ENCODE measurements around the gene HPRT1.

Gene HPRT1

DNA sequence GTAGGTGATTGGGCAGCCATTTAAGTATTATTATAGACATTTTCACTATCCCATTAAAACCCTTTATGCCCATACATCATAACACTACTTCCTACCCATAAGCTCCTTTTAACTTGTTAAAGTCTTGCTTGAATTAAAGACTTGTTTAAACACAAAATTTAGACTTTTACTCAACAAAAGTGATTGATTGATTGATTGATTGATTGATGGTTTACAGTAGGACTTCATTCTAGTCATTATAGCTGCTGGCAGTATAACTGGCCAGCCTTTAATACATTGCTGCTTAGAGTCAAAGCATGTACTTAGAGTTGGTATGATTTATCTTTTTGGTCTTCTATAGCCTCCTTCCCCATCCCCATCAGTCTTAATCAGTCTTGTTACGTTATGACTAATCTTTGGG lies 16.3 kb downstream of the HPRT1 start:
- no peak for DNase-seq (ENCODE audit: low read depth in 3 of 3)

GRCh38 chrX:134478374-134478773 lies 18.4 kb downstream of the HPRT1 start:
- DNase-seq (ENCODE audit: low read depth in 3 of 3), result no peak

DNA sequence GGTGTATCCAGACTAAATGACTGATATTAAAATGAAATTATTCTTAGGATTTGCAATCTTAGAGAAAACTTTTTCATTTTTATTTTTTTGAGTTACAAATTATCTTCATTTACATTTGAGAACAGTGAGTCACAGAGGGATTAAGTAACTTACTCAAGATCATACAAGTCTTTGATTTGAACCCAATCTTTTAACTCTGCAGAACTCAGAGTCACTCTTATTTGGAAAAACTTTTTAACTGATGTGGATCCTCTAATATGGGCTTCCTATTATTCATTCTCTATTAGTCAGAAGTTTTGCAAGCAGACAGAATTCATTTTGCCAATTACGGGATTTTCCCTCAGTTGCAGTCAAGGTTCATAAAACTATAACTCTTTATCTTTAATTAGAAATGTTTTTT lies 20.1 kb downstream of the HPRT1 start:
- no peak for DNase-seq (ENCODE audit: low read depth in 3 of 3)

DNA sequence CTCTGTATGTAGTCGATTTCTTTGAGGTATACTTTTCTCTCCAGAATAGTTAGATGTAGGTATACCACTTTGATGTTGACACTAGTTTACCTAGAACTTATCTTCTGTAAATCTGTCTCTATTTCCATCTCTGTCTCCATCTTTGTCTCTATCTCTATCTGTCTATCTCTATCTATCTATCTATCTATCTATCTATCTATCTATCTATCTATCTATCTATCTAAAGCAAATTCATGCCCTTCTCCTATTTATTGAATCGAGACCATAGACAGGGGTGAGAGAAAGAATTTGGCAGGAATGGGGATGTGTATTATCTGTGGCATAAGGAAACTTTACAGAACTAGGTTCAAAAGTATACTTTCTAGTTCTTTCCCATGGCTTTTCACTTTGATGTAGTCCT lies 21.4 kb downstream of the HPRT1 start:
- DNase-seq (ENCODE audit: low read depth in 3 of 3), result no peak

- no peak for DNase-seq (ENCODE audit: low read depth in 3 of 3)
Observed at GRCh38 chrX:134482371-134482770, 22.4 kb downstream of the HPRT1 start.

- no peak for DNase-seq (ENCODE audit: low read depth in 3 of 3)
Observed at GRCh38 chrX:134484039-134484438, 24.1 kb downstream of the HPRT1 start.

- DNase-seq (ENCODE audit: low read depth in 3 of 3), result no peak
Observed at GRCh38 chrX:134501941-134502340, 42.0 kb downstream of the HPRT1 start.

DNA sequence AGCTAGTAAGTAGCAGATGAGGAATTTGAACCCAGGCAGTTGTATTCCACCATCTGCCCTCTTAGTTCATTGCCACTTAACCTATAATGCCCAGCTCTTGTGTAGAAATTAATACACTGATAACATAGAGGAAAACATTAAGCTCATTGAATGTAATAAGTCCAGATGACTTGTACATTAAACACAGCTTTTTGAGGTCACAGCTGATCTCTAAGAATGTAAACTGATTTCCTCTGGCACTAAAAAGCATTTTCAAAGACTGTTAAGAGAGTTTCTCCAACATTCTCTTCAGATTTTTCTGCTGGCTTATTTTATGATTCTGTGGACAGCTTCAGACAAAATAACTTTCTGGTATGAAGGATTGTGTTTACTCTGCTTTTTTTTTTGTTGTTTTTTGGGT lies 42.7 kb downstream of the HPRT1 start:
- DNase-seq (ENCODE audit: low read depth in 3 of 3), result no peak

- no peak for DNase-seq (ENCODE audit: low read depth in 3 of 3)
Observed at GRCh38 chrX:134512566-134512965, 52.6 kb downstream of the HPRT1 start.

DNA sequence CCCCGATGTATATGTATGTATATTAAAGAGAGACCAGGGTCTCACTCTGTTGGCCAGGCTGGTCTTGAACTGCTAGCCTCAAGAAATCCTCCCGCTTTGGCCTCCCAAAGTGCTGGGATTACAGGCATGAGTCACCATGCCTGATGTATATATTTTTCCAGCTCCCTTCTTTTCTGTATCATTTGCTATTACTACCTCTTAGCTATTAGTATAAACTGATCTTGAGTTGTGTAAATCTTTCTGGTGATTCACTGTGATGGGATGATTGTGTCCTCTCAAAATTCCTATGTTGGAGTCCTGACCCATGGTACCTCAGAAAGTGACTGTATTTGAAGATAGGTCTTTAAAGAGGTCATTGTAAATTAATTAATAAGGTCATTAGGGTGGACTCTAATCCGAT lies 53.1 kb downstream of the HPRT1 start:
- DNase-seq (ENCODE audit: low read depth in 3 of 3), result no peak

GRCh38 chrX:134520860-134521390 lies 61.0 kb downstream of the HPRT1 start:
- DNase-seq (ENCODE audit: low read depth in 3 of 3), result no peak

- no peak for DNase-seq (ENCODE audit: low read depth in 3 of 3)
Observed at GRCh38 chrX:134524181-134524580, 64.2 kb downstream of the HPRT1 start.

- no peak for DNase-seq (ENCODE audit: low read depth in 3 of 3)
Observed at GRCh38 chrX:134525086-134525792, 65.3 kb downstream of the HPRT1 start.

DNA sequence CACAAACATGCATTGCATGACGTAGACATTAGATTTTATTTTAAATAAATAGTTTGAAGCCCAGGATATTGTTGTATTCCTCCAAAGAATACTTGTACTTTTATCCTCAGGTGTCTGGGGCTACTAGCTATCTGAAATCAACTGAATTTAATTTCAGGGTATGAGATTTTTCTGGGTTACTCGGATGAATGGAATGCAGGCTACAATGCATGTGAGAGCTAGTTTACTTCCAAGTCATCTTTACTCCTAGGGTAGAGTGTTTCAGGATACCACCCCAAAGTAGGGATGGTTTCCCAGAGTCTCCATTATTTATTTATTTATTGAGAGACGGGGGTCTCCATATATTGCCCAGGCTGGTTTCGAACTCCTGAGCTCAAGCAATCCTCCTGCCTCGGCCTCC lies 66.4 kb downstream of the HPRT1 start:
- DNase-seq (ENCODE audit: low read depth in 3 of 3), result no peak

DNA sequence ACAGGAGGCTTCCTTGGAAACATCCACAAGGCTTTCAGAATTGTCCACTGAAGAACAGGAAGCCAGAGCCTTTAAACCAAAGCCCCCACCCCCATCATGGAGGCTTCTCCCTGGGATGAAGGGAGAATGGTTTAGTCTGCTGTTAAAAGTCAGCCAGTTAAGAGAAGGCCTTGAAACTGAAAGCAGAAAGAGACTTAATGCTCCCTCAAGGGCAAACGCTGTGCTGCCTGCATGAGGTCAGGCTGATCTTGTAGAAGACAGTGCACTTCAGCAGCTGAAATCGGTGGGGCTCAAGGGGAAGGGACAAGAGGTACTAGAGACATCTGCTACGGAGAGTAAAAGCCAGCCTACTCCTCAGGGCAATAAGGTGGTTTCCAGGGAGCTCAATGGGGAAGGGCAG lies 69.0 kb downstream of the HPRT1 start:
- DNase-seq (ENCODE audit: low read depth in 3 of 3), result no peak

DNA sequence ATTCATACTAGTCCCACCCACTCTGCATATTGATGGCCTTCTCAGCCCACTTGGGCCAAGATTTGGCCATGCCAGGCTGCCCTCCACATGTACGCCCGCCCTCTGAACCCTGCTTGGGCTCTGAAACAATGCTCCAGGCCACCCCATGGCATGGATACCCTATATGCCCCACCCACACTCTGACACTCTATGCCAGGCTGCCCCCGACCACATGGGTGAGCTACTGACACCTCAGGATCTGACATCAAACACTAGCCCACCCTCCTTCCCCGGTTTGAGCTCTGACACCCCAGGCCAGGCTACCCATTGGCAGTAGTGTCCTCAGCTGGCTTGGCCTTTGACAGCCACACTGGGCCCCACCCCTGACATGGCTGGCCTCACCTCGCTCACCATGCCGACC lies 69.5 kb downstream of the HPRT1 start:
- DNase-seq (ENCODE audit: low read depth in 3 of 3), result no peak

GRCh38 chrX:134530845-134531244 lies 70.9 kb downstream of the HPRT1 start:
- DNase-seq (ENCODE audit: low read depth in 3 of 3), result no peak

DNA sequence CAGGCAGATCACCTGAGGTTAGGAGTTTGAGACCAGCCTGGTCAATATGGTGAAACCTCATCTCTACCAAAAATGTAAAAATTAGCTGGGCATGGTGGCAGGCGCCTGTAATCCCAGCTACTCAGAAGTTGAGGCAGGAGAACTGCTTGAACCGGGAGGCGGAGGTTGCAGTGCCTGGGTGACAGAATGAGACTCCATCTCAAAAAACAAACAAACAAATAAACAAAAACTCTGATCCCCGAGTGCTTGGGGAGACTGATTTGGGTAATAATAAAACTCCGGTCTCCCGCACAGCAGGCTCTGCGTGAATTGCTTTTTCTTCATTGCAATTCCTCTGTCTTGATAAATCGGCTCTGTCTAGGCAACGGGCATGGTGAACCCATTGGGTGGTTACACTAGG lies 73.4 kb downstream of the HPRT1 start:
- no peak for DNase-seq (ENCODE audit: low read depth in 3 of 3)

- DNase-seq (ENCODE audit: low read depth in 3 of 3), result no peak
Observed at GRCh38 chrX:134533952-134534351, 74.0 kb downstream of the HPRT1 start.

DNA sequence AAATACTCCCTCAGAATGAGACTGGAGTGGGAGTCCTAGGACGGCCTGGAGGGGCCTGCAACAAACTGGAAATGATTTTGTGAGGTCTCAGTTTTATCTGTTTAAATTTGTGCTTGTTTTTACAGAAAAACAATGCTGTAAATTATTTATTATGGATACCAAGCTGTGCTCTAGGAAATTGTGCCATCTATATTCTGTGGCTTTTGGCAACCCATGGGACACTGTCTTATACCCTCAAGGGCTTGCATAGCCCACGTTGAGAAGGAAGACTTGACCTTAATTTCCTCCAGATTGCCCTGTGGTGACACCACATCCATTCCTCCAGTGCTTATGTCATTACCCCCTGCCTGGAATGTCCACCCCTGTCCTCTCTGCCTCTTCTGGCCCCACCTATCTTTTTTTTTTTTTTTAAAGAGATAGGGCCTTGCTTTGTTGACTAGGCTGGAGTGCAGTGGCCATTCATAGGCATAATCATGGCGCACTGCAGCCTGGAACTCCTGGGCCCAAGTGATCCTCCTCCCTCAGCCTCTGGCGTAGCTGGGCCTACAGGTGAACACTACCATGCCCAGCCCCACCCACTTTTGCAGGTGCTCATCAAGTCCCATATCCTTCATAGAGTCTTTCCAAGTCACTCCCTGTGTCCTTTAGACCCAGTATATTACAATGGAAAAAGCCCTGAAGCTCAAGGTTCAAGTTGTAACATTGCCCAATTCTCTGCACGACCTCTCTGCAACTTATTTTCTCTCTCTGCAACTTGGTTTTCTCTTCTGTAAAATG lies 77.4 kb downstream of the HPRT1 start:
- no peak for DNase-seq (ENCODE audit: low read depth in 3 of 3)

GRCh38 chrX:134538316-134538715 lies 78.4 kb downstream of the HPRT1 start:
- DNase-seq (ENCODE audit: low read depth in 3 of 3), result no peak

DNA sequence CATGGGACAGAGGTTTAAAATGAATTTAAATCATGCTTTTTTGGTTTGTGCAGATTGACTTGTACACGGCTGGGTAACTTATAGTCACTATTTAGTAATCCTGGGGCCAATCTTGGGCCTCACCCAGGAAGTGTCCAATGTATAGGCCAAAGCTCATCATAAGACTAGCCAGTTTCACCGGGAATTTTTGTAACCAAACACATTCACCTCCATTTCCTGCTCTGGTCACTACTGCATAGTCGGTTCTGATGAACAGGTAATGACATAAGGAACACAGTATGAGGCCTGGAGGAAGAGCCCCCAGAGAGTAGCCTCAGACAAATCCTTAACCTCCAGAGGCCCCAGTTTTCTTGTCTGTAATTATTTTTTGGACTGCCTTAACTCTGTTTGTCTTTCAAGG lies 81.9 kb downstream of the HPRT1 start:
- DNase-seq (ENCODE audit: low read depth in 3 of 3), result no peak

DNA sequence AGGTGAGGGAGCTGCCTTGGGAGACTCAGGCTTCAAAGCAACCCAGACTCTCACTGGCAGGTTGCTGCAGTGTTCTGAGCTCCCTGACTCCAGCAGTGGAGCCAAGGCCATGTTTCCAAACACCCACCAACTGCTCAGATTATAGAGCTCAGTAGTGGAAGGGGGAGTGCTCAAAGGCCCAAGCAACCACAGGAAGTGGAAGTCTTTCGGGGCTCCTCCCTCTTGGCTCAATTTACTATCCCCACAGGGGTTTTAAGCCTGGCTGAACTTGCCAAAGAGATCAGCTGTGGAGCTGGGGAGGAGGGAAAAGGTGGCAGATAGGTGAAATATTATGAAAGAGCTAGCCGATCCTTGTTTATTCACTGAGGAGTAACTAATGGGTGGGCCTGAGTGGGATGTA lies 82.5 kb downstream of the HPRT1 start:
- DNase-seq (ENCODE audit: low read depth in 3 of 3), result no peak

Measured in stimulated activated CD4-positive, alpha-beta T cell treated with anti-CD3 and anti-CD28 coated beads, TNF-alpha, amount 100 ng/mL, for 24 hours (primary cell).